ENCODE measurements around the gene MED4.
"Not testable (repeated sequence)": the region's sequence is repeated elsewhere in the genome, so short reads cannot be mapped to it uniquely, and the experiment has no call there.

The MED4 gene

DNA sequence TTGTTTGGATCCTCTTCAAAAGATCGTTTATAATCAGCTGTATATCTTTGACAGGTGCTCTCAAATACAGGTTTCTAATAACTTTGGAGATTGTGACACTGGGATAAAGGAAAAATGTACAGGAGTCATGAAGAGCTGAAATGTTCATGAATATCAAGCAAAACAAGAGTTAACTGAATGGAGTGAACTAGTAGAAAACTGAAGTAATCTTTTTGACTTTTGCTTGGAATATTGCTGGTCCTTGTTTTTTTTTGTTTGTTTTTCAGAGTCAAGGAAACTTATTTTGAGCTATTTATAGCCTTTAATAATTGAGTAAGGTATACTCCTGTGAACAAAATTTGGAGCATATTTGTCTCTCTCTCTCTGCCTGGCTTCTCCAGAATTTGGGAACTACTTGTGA is 25.3 kb downstream of the MED4 start:
- TF ChIP-seq, protein P1, sequence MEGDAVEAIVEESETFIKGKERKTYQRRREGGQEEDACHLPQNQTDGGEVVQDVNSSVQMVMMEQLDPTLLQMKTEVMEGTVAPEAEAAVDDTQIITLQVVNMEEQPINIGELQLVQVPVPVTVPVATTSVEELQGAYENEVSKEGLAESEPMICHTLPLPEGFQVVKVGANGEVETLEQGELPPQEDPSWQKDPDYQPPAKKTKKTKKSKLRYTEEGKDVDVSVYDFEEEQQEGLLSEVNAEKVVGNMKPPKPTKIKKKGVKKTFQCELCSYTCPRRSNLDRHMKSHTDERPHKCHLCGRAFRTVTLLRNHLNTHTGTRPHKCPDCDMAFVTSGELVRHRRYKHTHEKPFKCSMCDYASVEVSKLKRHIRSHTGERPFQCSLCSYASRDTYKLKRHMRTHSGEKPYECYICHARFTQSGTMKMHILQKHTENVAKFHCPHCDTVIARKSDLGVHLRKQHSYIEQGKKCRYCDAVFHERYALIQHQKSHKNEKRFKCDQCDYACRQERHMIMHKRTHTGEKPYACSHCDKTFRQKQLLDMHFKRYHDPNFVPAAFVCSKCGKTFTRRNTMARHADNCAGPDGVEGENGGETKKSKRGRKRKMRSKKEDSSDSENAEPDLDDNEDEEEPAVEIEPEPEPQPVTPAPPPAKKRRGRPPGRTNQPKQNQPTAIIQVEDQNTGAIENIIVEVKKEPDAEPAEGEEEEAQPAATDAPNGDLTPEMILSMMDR (conservative IDR thresholded peaks at IDR 0.05): no peak
- no peak overlapping the region for H3K27ac ChIP-seq

DNA sequence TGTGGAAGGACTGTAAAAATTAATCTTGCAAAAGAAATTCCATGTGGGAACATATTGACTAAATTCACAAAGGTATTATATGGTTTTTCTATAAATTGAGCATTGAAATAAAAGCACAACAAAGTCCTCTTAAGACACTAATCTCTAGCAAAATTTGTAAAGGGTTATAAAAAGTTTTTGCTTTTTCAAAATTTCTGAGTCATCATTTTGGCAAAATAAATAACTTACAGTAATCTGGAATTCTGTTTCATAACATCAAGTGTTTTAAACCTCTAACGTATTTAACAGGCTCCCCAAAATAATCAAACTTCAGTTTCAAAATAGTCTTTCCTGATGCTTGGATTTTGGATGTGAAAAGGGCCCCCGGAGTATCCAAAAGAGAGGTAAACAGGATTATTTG is 26.0 kb downstream of the MED4 start:
- TF ChIP-seq, protein P1 (conservative IDR thresholded peaks at IDR 0.05): no peak
- no peak overlapping the region for H3K27ac ChIP-seq

DNA sequence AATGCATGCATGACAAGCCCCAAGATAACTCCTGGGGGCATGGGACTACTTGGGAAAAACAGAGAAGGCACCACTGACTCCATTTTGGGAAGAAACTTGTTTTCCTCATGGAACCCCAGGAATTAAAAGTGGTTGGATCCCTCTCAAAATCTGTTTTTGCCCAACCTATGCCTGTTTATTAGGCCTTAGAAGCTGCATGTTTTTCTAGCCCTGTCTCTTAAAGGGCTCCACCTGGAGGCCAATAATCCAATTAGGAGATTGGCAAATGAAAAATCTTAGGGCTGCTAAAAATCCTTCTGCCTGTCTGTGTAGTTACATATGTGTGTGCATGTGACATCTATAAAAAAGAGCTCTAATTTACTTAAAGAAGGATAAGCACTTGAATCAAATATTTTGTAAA is 26.9 kb downstream of the MED4 start:
- no peak overlapping the region for H3K27ac ChIP-seq
- TF ChIP-seq, protein P1 (conservative IDR thresholded peaks at IDR 0.05): no peak

DNA sequence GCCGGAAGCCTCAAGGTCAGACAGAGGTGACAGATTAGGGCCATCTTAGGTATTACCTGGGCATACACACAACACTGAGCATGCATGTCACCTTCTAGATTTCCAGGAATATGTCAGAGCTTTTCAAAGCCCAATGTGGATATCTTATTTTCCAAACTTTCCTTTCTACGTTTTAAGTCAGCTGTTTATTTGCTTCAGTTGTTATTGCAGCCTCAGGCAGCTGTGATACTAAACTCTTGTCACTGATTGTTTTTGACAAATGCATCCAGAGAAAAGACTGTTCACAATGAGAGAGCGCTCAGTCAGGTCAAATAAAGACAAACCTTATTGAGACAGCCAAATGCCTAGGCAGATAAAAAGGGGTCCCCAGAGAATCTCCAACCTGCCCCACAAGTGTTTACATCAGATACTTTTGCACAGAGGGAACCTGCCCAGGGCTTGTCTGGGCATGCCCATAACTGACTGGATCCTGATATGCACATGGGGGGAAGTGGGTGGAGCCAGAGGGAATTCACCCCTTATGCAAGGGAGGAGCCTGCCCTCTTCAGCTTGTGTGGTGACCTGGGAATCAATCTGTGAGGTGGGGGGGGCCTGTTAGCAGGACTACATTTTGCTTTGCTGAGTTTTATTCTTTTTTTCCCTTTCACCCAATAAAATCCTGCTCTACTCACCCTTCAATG is 28.5 kb downstream of the MED4 start:
- TF ChIP-seq, protein P1 (conservative IDR thresholded peaks at IDR 0.05): no peak
- H3K27ac ChIP-seq: no peak overlapping the region

DNA sequence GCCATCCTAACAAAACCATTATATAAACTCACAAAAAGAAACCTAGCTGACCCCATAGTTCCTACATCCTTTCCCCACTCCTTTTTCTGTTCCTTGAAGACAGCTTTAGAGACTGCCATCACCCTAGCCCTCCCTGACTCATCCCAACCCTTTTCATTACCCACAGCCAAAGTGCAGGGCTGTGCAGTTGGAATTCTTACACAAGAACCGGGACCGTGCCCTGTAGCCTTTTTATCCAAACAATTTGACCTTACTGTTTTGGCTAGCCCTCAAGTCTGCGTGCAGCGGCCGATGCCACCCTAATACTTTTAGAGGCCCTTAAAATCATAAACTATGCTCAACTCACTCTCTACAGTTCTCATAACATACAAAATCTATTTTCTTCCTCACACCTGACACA is 35.0 kb downstream of the MED4 start:
- H3K27ac ChIP-seq: not testable (repeated sequence)

DNA sequence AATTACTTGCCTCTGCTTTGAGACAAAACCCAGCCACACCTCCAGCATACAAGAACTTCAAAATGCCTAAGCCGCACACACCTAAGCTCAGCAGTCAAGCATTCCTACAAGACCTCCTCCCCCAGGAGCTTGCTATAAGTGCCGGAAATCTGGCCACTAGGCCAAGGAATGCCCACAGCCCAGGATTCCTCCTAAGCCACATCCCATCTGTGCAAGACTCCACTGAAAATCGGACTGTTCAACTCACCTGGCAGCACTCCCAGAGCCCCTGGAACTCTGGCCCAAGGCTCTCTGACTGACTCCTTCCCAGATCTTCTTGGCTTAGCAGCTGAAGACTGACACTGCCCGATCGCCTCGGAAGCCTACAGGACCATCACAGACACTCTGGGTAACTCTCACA is 36.4 kb downstream of the MED4 start:
- not testable (repeated sequence) for H3K27ac ChIP-seq

DNA sequence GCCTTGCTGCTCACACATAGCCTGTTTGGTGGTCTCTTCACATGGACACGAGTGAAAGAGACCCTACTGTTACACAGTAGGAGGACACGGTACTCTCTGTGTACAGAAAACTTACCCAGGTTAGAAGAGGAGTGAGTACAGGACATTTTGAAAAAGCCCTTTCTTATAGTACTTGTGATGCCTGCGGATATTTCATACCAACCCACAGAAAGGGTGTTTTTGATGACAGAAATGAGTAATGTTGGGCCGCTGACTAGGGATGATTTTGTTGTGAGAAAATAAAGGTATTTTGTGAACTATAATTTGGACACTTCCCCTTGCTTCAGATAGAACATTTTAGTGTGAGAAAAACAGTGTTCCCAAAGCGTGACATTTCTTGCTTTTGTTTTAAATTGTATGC is 39.2 kb downstream of the MED4 start:
- H3K27ac ChIP-seq: no peak overlapping the region
- TF ChIP-seq, protein P1 (conservative IDR thresholded peaks at IDR 0.05): no peak

DNA sequence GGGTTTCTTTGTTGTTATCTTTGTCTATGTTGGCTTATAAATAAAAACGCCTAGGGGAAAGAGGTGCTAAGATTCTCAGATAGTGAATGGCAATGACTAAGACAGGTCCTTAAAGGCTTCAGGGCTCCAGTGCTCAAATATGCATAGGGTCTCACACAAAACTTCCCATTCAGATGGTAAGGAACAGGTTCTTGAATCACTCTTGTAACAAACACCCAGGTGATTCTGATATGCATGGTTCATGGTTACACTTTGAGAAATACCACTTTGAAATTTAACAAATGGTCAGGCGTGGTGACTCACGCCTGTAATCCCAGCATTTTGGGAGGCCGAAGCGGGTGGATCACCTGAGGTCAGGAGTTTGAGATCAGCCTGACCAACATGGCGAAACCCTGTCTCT is 40.3 kb downstream of the MED4 start:
- TF ChIP-seq, protein P1 (conservative IDR thresholded peaks at IDR 0.05): no peak
- H3K27ac ChIP-seq: no peak overlapping the region

DNA sequence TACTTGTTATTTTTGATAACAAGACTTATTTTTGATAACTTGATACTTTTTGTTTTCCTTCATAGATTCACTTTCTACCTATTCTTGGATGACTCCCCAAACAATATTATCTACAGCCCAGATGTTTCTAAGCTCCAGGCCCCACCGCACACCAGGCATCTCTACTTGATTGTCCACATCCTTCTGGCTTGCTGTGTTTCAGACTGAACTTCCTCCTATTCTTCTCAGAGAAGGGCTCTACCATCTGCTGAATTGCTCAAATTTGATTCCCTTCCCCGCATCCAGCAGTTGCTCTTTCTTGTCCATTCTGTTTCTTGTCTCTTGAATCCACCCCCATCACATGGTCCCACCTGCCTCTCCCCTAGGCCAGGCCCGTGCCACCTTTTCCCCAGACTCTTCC is 44.4 kb downstream of the MED4 start:
- no peak overlapping the region for H3K27ac ChIP-seq
- TF ChIP-seq, protein P1 (conservative IDR thresholded peaks at IDR 0.05): no peak
